Endothelial cell of umbilical vein (primary cell): ENCODE data around the gene PLLP.

Experiments used
- EZH2 ChIP-seq: IDR thresholded peaks from 2 replicates; pipeline ENCODE4 v1.6.1; 2012; ENCODE audit warnings: borderline replicate concordance, low read depth, mild to moderate bottlenecking, moderate library complexity, low read length, inconsistent platforms; ENCODE audit not compliant: severe bottlenecking
- JUN ChIP-seq: IDR thresholded peaks from 2 replicates; pipeline ENCODE4 v1.6.1; 2011; ENCODE audit warnings: borderline replicate concordance, low read depth; ENCODE audit not compliant: insufficient read length, insufficient read depth
- MYC ChIP-seq: IDR thresholded peaks from one replicate; pipeline ENCODE4 v1.6.1; 2011; ENCODE audit warnings: mild to moderate bottlenecking, low read depth, low read length
- POLR2A ChIP-seq: IDR thresholded peaks from 2 replicates; pipeline ENCODE4 v1.6.1; 2012; ENCODE audit warnings: low read depth, mild to moderate bottlenecking, control low read depth, low read length
- POLR2AphosphoS5 ChIP-seq: IDR thresholded peaks from 2 replicates; pipeline ENCODE4 v1.6.1; 2012; ENCODE audit warnings: low read depth, mild to moderate bottlenecking, control low read depth, low read length, moderate library complexity; ENCODE audit not compliant: insufficient read depth
- TF ChIP-seq, protein P1 (sequence below), 2 donors: IDR thresholded peaks; 1 replicate in 1 of 2; 2 replicates in 1 of 2; pipeline ENCODE4 v1.5.1; 2011; ENCODE audit warnings: low read length in 2 of 2, mild to moderate bottlenecking in 2 of 2, moderate library complexity in 2 of 2, control low read depth in 1 of 2, inconsistent platforms in 1 of 2, low read depth in 1 of 2; ENCODE audit not compliant: insufficient read depth in 1 of 2; ENCODE audit errors: extremely low read depth in 1 of 2

DNA sequence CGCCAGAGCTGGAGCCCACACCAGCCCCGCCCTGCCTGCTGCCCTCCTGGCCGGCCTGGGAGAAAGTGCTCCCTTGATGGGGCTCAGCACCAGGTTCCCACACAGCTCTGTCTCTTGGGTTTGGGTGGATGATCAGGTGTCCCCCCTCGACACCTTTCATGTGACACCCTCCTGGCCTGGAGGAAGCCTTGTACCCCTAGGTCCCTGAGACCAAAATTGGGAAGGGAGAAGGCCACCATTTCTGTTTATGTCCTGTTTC lies 19.4 kb upstream of the PLLP start:
- no peak for TF ChIP-seq POLR2A
- TF ChIP-seq, protein P1, sequence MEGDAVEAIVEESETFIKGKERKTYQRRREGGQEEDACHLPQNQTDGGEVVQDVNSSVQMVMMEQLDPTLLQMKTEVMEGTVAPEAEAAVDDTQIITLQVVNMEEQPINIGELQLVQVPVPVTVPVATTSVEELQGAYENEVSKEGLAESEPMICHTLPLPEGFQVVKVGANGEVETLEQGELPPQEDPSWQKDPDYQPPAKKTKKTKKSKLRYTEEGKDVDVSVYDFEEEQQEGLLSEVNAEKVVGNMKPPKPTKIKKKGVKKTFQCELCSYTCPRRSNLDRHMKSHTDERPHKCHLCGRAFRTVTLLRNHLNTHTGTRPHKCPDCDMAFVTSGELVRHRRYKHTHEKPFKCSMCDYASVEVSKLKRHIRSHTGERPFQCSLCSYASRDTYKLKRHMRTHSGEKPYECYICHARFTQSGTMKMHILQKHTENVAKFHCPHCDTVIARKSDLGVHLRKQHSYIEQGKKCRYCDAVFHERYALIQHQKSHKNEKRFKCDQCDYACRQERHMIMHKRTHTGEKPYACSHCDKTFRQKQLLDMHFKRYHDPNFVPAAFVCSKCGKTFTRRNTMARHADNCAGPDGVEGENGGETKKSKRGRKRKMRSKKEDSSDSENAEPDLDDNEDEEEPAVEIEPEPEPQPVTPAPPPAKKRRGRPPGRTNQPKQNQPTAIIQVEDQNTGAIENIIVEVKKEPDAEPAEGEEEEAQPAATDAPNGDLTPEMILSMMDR (IDR thresholded peaks at IDR 0.05; ENCODE audit: extremely low read depth in 1 of 2, insufficient read depth in 1 of 2, low read depth in 1 of 2, low read length in 2 of 2): no peak
- TF ChIP-seq EZH2: no peak
- no peak for TF ChIP-seq POLR2AphosphoS5
- TF ChIP-seq MYC: no peak
- TF ChIP-seq JUN: no peak
